Measurements from ENCODE around the gene ADAM12. TPM values are rescaled to one million over a fixed set of nuclear protein-coding genes. Genes with fewer than 3 reads are reported as not detected.
A peak's percentile ranks its signal among the peaks of the same experiment; 100 is the strongest.

ADAM12 gene
- total and polyA plus RNA-seq, 2 donors: 0.96 to 4.6 TPM

DNA sequence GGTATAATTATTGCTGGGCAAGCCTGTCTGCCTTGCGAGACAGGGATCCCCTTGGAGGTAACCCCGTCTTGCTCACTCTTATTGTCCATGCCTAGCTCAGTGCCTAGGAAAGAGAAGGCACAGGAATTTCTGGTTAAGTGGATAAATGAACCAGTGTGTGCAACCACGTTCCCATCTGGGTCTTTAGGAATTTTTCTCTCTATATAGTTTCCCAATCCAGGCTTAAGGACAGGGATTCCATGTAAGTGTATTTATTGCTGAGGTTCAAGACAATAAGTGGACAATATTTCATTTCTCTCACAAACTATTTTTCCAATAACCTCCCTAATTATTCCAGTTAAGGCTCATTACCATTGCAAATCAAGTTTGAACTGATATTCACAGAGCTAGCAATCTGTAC is 8.9 kb upstream of the ADAM12 start:
- Histone ChIP-seq H3K27ac (ENCODE audit: low read depth in 1 of 2, low read length in 1 of 2) (no peak overlapping the region), H3K4me1 (ENCODE audit: control insufficient read depth in 2 of 2, insufficient read depth in 2 of 2, low read length in 2 of 2) (no peaks in the 10 kb centered on the region), H3K27me3 (ENCODE audit: control insufficient read depth in 2 of 2, insufficient read depth in 1 of 2, low read length in 1 of 2) (no peaks in the 10 kb centered on the region), H3K36me3 (ENCODE audit: control insufficient read depth in 2 of 2, insufficient read depth in 2 of 2, low read length in 1 of 2) (no peaks in the 10 kb centered on the region), H3K9me3 (ENCODE audit: control insufficient read depth in 2 of 2, insufficient read depth in 1 of 2, low read length in 1 of 2) (no peaks in the 10 kb centered on the region), H3K4me3 (ENCODE audit: low read length in 2 of 2) (no peak overlapping the region)
- WGBS: 92% methylated on average over 3 of the region's 3 CpGs
- no peak for DNase-seq (ENCODE audit: low read depth in 6 of 9, low spot score in 9 of 9)

- H3K27ac ChIP-seq (ENCODE audit: low read depth in 1 of 2, low read length in 1 of 2): no peak overlapping the region
- no peak overlapping the region for H3K4me3 ChIP-seq (ENCODE audit: low read length in 2 of 2)
- no peaks in the 10 kb centered on the region for H3K36me3 ChIP-seq (ENCODE audit: control insufficient read depth in 2 of 2, insufficient read depth in 2 of 2, low read length in 1 of 2)
- no peaks in the 10 kb centered on the region for H3K9me3 ChIP-seq (ENCODE audit: control insufficient read depth in 2 of 2, insufficient read depth in 1 of 2, low read length in 1 of 2)
- DNase-seq (ENCODE audit: low read depth in 6 of 9, low spot score in 9 of 9): no peak
- H3K4me1 ChIP-seq (ENCODE audit: control insufficient read depth in 2 of 2, insufficient read depth in 2 of 2, low read length in 2 of 2): no peaks in the 10 kb centered on the region
- H3K27me3 ChIP-seq (ENCODE audit: control insufficient read depth in 2 of 2, insufficient read depth in 1 of 2, low read length in 1 of 2): peaks cover 0 to 2% of the 10 kb centered on the region in 2 donors
- WGBS: 93% methylated on average over 2 of the region's 2 CpGs
Observed at GRCh38 chr10:126394948-126395347, 6.7 kb upstream of the ADAM12 start.

DNA sequence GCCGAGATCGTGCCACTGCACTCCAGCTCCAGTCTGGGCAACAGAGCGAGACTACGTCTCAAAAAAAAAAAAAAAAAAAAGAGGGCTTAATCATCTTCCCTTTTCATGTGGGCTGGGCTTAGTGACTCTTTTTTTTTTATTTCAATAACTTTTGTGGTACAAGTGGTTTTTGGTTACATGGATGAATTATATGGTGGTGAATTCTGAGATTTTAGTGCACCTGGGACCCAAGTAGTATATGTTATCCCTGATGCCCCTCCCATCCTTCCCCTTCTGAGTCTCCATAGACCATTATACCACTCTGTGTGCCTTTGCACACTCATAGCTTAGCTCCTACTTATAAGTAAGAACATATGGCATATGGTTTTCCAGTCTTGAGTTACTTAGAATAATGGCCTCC is 4.8 kb upstream of the ADAM12 start:
- Histone ChIP-seq H3K27me3 (ENCODE audit: control insufficient read depth in 2 of 2, insufficient read depth in 1 of 2, low read length in 1 of 2) (peaks cover 12 to 19% of the 10 kb centered on the region in 2 donors), H3K36me3 (ENCODE audit: control insufficient read depth in 2 of 2, insufficient read depth in 2 of 2, low read length in 1 of 2) (no peaks in the 10 kb centered on the region), H3K4me3 (ENCODE audit: low read length in 2 of 2) (no peak overlapping the region), H3K9me3 (ENCODE audit: control insufficient read depth in 2 of 2, insufficient read depth in 1 of 2, low read length in 1 of 2) (peaks cover 0 to 2% of the 10 kb centered on the region in 2 donors), H3K4me1 (ENCODE audit: control insufficient read depth in 2 of 2, insufficient read depth in 2 of 2, low read length in 2 of 2) (no peaks in the 10 kb centered on the region), H3K27ac (ENCODE audit: low read depth in 1 of 2, low read length in 1 of 2) (no peak overlapping the region)
- 69% methylated on average over 4 of the region's 4 CpGs for WGBS
- DNase-seq (ENCODE audit: low read depth in 6 of 9, low spot score in 9 of 9): no peak

- H3K36me3 ChIP-seq (ENCODE audit: control insufficient read depth in 2 of 2, insufficient read depth in 2 of 2, low read length in 1 of 2): no peaks in the 10 kb centered on the region
- no peak overlapping the region for H3K27ac ChIP-seq (ENCODE audit: low read depth in 1 of 2, low read length in 1 of 2)
- H3K27me3 ChIP-seq (ENCODE audit: control insufficient read depth in 2 of 2, insufficient read depth in 1 of 2, low read length in 1 of 2): peaks cover 18 to 22% of the 10 kb centered on the region in 2 donors
- WGBS: 74% methylated on average over 8 of the region's 8 CpGs
- peaks cover 0 to 2% of the 10 kb centered on the region in 2 donors for H3K9me3 ChIP-seq (ENCODE audit: control insufficient read depth in 2 of 2, insufficient read depth in 1 of 2, low read length in 1 of 2)
- H3K4me3 ChIP-seq (ENCODE audit: low read length in 2 of 2): no peak overlapping the region
- no peaks in the 10 kb centered on the region for H3K4me1 ChIP-seq (ENCODE audit: control insufficient read depth in 2 of 2, insufficient read depth in 2 of 2, low read length in 2 of 2)
- DNase-seq (ENCODE audit: low read depth in 6 of 9, low spot score in 9 of 9): no peak
Observed at GRCh38 chr10:126392469-126392868, 4.2 kb upstream of the ADAM12 start.

DNA sequence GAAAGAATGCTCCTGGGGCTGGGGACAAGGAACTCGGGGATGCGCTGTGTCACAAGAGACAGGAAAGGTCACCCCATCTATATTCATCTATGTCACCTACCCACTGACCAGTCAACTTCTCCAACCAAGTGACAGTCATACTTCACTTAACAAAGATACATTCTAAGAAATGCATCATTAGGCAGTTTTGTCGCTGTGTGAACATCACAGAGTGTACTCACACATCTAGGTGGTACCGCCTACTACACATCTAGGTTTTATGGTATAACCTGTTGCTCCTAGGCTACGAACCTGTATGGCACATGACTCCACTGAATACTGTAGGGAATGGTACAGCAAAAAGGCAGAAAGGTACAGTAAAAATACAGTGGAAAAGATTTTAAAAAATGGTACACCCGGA is 3.8 kb upstream of the ADAM12 start:
- WGBS: 93% methylated on average over 6 of the region's 6 CpGs
- no peak overlapping the region for H3K4me3 ChIP-seq (ENCODE audit: low read length in 2 of 2)
- H3K4me1 ChIP-seq (ENCODE audit: control insufficient read depth in 2 of 2, insufficient read depth in 2 of 2, low read length in 2 of 2): no peaks in the 10 kb centered on the region
- no peak overlapping the region for H3K27ac ChIP-seq (ENCODE audit: low read depth in 1 of 2, low read length in 1 of 2)
- H3K36me3 ChIP-seq (ENCODE audit: control insufficient read depth in 2 of 2, insufficient read depth in 2 of 2, low read length in 1 of 2): no peaks in the 10 kb centered on the region
- peaks cover 22 to 26% of the 10 kb centered on the region in 2 donors for H3K27me3 ChIP-seq (ENCODE audit: control insufficient read depth in 2 of 2, insufficient read depth in 1 of 2, low read length in 1 of 2)
- H3K9me3 ChIP-seq (ENCODE audit: control insufficient read depth in 2 of 2, insufficient read depth in 1 of 2, low read length in 1 of 2): peaks cover 0 to 2% of the 10 kb centered on the region in 2 donors
- no peak for DNase-seq (ENCODE audit: low read depth in 6 of 9, low spot score in 9 of 9)

- DNase-seq (ENCODE audit: low read depth in 6 of 9, low spot score in 9 of 9): no peak
Observed at GRCh38 chr10:126391192-126391885, 3.1 kb upstream of the ADAM12 start.

DNA sequence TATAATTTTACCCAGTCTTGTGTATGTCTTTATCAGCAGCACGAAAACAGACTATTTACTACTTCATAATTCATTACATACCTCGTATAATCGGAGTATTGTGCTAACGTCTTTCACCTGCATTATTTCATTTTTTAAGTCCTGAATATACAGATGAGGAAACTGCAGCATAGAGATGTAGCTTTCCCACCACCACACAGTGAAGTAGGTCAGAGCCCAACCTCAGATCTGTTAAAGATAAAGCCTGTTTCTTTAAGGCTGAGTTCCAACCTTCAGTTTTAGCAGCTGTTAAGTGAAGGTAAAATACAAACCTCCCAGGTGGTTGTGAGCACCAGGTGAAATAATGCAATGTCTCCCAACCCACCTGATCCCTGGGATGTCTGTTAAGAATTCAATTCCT is 2.0 kb upstream of the ADAM12 start:
- 89% methylated on average over 4 of the region's 4 CpGs for WGBS

More at GRCh38 chr10:126391192-126391885, 3.1 kb upstream of the ADAM12 start:
- no peak overlapping the region for H3K4me3 ChIP-seq (ENCODE audit: low read length in 2 of 2)
- H3K27me3 ChIP-seq (ENCODE audit: control insufficient read depth in 2 of 2, insufficient read depth in 1 of 2, low read length in 1 of 2): peaks cover 25 to 31% of the 10 kb centered on the region in 2 donors
- peaks cover 0 to 2% of the 10 kb centered on the region in 2 donors for H3K9me3 ChIP-seq (ENCODE audit: control insufficient read depth in 2 of 2, insufficient read depth in 1 of 2, low read length in 1 of 2)
- H3K4me1 ChIP-seq (ENCODE audit: control insufficient read depth in 2 of 2, insufficient read depth in 2 of 2, low read length in 2 of 2): no peaks in the 10 kb centered on the region
- no peaks in the 10 kb centered on the region for H3K36me3 ChIP-seq (ENCODE audit: control insufficient read depth in 2 of 2, insufficient read depth in 2 of 2, low read length in 1 of 2)
- 42% methylated on average over 9 of the region's 9 CpGs for WGBS
- no peak overlapping the region for H3K27ac ChIP-seq (ENCODE audit: low read depth in 1 of 2, low read length in 1 of 2)

GRCh38 chr10:126387041-126387921 is 996 bp downstream of the ADAM12 start:
- Histone ChIP-seq H3K27ac (ENCODE audit: low read depth in 1 of 2, low read length in 1 of 2) (no peak overlapping the region), H3K27me3 (ENCODE audit: control insufficient read depth in 2 of 2, insufficient read depth in 1 of 2, low read length in 1 of 2) (peaks cover 28 to 36% of the 10 kb centered on the region in 2 donors), H3K9me3 (ENCODE audit: control insufficient read depth in 2 of 2, insufficient read depth in 1 of 2, low read length in 1 of 2) (peaks cover 0 to 2% of the 10 kb centered on the region in 2 donors), H3K36me3 (ENCODE audit: control insufficient read depth in 2 of 2, insufficient read depth in 2 of 2, low read length in 1 of 2) (no peaks in the 10 kb centered on the region), H3K4me3 (ENCODE audit: low read length in 2 of 2) (peak overlapping the region; percentile 7 to 30), H3K4me1 (ENCODE audit: control insufficient read depth in 2 of 2, insufficient read depth in 2 of 2, low read length in 2 of 2) (no peaks in the 10 kb centered on the region)
- peak in 2 of 9 donors; percentile 2 to 21 for DNase-seq (ENCODE audit: low read depth in 6 of 9, low spot score in 9 of 9)
- 3% methylated on average over 50 of the region's 50 CpGs for WGBS

More for the DNA sequence above, 2.0 kb upstream of the ADAM12 start:
- Histone ChIP-seq H3K9me3 (ENCODE audit: control insufficient read depth in 2 of 2, insufficient read depth in 1 of 2, low read length in 1 of 2) (peaks cover 0 to 2% of the 10 kb centered on the region in 2 donors), H3K27ac (ENCODE audit: low read depth in 1 of 2, low read length in 1 of 2) (no peak overlapping the region), H3K4me3 (ENCODE audit: low read length in 2 of 2) (no peak overlapping the region), H3K36me3 (ENCODE audit: control insufficient read depth in 2 of 2, insufficient read depth in 2 of 2, low read length in 1 of 2) (no peaks in the 10 kb centered on the region), H3K27me3 (ENCODE audit: control insufficient read depth in 2 of 2, insufficient read depth in 1 of 2, low read length in 1 of 2) (peaks cover 28 to 36% of the 10 kb centered on the region in 2 donors), H3K4me1 (ENCODE audit: control insufficient read depth in 2 of 2, insufficient read depth in 2 of 2, low read length in 2 of 2) (no peaks in the 10 kb centered on the region)
- no peak for DNase-seq (ENCODE audit: low read depth in 6 of 9, low spot score in 9 of 9)

DNA sequence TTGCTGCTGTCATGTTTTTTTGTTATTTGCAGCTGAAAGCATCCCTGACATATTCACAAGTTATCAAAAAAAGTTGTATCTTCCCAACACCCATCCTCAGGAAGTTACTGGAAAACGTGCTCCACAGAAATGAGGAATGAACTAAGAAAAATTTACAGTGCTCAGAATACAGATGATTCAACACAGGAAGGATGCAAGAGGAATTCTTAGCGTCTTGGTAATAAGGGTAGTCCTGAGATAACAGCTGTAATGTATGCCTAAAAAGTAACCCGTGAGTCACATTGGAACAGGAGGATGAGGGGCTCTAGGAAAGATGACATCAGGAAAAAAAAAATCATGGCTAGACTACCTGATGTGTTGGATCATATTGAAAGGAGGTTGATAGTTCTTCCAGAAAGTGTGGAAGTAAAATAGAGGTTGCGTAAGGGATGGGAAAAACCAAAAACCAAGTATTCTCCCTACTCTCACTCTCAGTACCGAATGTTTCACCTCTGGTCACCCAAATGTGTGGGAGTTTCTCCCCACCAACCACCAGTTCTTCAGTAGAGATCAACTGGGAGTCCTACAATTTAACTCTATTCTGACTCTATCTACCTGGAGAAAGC is 3.9 kb downstream of the ADAM12 start:
- H3K4me3 ChIP-seq (ENCODE audit: low read length in 2 of 2): no peak overlapping the region
- WGBS: 86% methylated on average over 5 of the region's 5 CpGs
- no peaks in the 10 kb centered on the region for H3K4me1 ChIP-seq (ENCODE audit: control insufficient read depth in 2 of 2, insufficient read depth in 2 of 2, low read length in 2 of 2)
- H3K36me3 ChIP-seq (ENCODE audit: control insufficient read depth in 2 of 2, insufficient read depth in 2 of 2, low read length in 1 of 2): no peaks in the 10 kb centered on the region
- H3K27me3 ChIP-seq (ENCODE audit: control insufficient read depth in 2 of 2, insufficient read depth in 1 of 2, low read length in 1 of 2): peaks cover 28 to 30% of the 10 kb centered on the region in 2 donors
- H3K9me3 ChIP-seq (ENCODE audit: control insufficient read depth in 2 of 2, insufficient read depth in 1 of 2, low read length in 1 of 2): peaks cover 0 to 2% of the 10 kb centered on the region in 2 donors
- H3K27ac ChIP-seq (ENCODE audit: low read depth in 1 of 2, low read length in 1 of 2): no peak overlapping the region
- DNase-seq (ENCODE audit: low read depth in 6 of 9, low spot score in 9 of 9): no peak

Data from thymus (tissue), 11 donors.